ENCODE data around the gene ICAM2.

GRCh38 chr17:64042700-64043485, 22.5 kb upstream of the ICAM2 start:
- no peak for TF ChIP-seq ZBTB33 (IDR thresholded peaks at IDR 0.05; ENCODE audit: borderline replicate concordance, low read depth)
- no peak for TF ChIP-seq EP300 (IDR thresholded peaks at IDR 0.05; ENCODE audit: borderline replicate concordance in 1 of 2, low read depth in 1 of 2, low read length in 1 of 2)
- TF ChIP-seq POLR2AphosphoS5 (IDR thresholded peaks at IDR 0.05; ENCODE audit: low read depth, low read length): no peak
- no peak for TF ChIP-seq CTCF (IDR thresholded peaks at IDR 0.05)
- no peak for TF ChIP-seq EZH2phosphoT487 (IDR thresholded peaks at IDR 0.05; ENCODE audit: borderline replicate concordance, low read depth)

Measured in SK-N-SH (cell line).